Natural killer cell treated with Interleukin-12 subunit alpha and Interleukin-12 subunit beta and Interleukin-15 and Interleukin-18, amount 100 ng/mL, for 72 hours (primary cell): ENCODE measurements around the gene NOS1AP. TPM values are rescaled to one million over a fixed set of nuclear protein-coding genes. Genes with fewer than 3 reads are reported as not detected.
A peak's percentile ranks its signal among the peaks of the same experiment; 100 is the strongest.

ENCODE experiments used
- ATAC-seq, 2 donors: fragments of 150-1000 bp; cut with Tn5 transposase in 1 of 2; sonication (Bioruptor Pico), chemical (Tn5 transposase) in 1 of 2; 2 replicates each; pipeline ENCODE4 v1.10.0; 2021
- DNase-seq: peaks from one replicate; pipeline ENCODE4 v3.0.0; 2022; ENCODE audit warnings: low spot score
- H3K27ac Mint-ChIP-seq, 2 donors: 1 replicate in 1 of 2; 2 replicates in 1 of 2; pipeline ENCODE4 v1.8.0; 2022; ENCODE audit warnings: mixed read lengths in 2 of 2, mild to moderate bottlenecking in 1 of 2, moderate library complexity in 1 of 2
- H3K27me3 Mint-ChIP-seq, 2 donors: 1 replicate in 1 of 2; 2 replicates in 1 of 2; pipeline ENCODE4 v1.8.0; 2022; ENCODE audit warnings: mixed read lengths in 2 of 2
- H3K36me3 Mint-ChIP-seq: one replicate; pipeline ENCODE4 v1.8.0; 2022; ENCODE audit warnings: mixed read lengths
- H3K4me1 Mint-ChIP-seq, 2 donors: 1 replicate in 1 of 2; 2 replicates in 1 of 2; pipeline ENCODE4 v1.8.0; 2022; ENCODE audit warnings: low read depth in 2 of 2, mixed read lengths in 2 of 2, mild to moderate bottlenecking in 1 of 2
- H3K4me3 Mint-ChIP-seq: one replicate; pipeline ENCODE4 v1.8.0; 2022; ENCODE audit warnings: mixed read lengths
- H3K9me3 Mint-ChIP-seq: 2 replicates; pipeline ENCODE4 v1.8.0; 2022; ENCODE audit warnings: mixed read lengths
- total RNA-seq, 2 donors: library from RNA; stranded (reverse); gene quantifications; one replicate each; pipeline ENCODE4 v1.2.3, GENCODE V29; 2022

Gene NOS1AP
- total RNA-seq = under 1 TPM in 1 of 2 donors, not detected in 1; 0.12 TPM

DNA sequence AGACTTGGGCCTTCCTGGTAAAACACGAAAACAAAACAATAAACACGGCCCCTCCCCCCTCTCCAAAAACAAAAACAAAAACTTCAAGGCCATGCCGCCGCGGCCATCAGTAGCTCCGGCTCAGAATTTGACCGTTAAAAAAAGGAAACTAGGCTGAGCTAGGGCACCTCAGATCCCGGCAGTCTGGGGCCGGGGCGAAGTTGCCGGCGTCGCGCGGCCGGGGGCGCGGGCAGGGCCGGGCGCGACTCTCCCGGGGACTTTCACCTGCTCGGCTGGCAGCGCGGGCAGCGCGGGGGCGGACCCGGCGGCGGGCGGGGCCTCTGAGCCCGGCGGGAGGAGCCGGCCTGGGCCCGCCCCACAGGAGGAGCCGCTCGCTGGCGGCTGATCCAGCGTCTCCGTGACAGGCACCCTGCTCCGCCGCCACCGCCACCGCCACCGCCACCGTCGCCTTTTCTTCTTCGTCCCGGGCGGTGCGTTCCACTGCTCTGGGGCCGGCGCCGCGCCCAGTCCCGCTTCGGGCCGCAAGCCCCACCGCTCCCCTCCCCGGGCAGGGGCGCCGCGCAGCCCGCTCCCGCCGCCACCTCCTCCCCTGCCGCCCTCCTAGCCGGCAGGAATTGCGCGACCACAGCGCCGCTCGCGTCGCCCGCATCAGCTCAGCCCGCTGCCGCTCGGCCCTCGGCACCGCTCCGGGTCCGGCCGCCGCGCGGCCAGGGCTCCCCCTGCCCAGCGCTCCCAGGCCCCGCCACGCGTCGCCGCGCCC, at the start of gene NOS1AP:
NOS1AP (plus strand) TSS at position 358 of the 760 bp plus-strand sequence. CDS start 487 bp downstream, outside the sequence.
- ATAC-seq = peak; percentile 99
- Mint-ChIP-seq H3K27me3 (peaks cover 30 to 49% of the 10 kb centered on the region in 2 donors), H3K27ac (no peak within 1 kb of the TSS)

DNA sequence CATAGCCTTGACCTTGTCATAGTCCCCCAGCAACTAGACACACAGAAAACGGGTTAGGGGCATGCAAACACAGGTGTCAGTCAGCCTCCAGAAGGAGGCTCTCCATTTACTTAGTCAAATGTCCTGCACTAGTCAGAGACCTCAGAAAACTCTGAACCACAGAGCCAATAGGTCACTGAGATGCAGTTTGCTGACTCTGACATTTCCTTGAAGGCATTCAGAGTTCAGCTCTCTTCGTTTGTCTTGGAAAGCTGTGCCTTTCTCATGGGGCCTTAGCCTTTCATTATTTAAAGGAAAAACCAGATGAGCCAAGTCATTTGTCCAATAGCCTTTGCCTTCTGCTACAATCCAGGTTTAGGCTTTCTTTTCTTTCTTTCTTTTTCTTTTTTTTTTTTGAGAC, 49.3 kb upstream of the NOS1AP start:
- Mint-ChIP-seq H3K27ac (no peak overlapping the region), H3K9me3 (no peaks in the 10 kb centered on the region), H3K27me3 (peaks cover 28 to 65% of the 10 kb centered on the region in 2 donors), H3K4me3 (no peak overlapping the region), H3K36me3 (no peaks in the 10 kb centered on the region), H3K4me1 (peaks cover 15 to 17% of the 10 kb centered on the region in 2 donors)
- no peak for DNase-seq
- ATAC-seq = no peak

More for the DNA sequence above, at the start of gene NOS1AP:
- peak; percentile 80 for DNase-seq
- Mint-ChIP-seq H3K4me1 (peaks cover 0 to 4% of the 10 kb centered on the region in 2 donors), H3K36me3 (no peaks in the 10 kb centered on the region), H3K4me3 (peak within 1 kb of the TSS; percentile 62), H3K9me3 (no peaks in the 10 kb centered on the region)

DNA sequence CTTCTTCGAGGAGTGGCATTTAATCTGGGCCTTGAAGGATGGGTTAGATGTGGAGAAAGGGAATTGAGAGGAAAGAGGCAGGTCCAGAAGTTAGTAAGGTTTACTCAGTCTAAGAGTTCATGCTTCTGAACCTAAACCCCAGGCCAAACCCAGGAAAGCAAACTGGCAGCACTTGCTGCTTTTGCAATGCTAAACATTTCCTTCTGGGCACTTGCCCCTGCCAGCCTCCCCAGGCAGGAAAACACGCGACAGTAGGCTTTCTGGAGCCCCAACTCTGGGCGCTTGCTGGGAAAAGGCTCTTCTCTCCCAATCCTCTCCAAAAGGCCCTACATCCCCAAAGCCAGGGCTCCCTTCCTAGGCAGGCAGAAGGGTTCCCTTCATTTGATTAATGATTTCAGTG, 48.4 kb upstream of the NOS1AP start:
- ATAC-seq = no peak
- no peak for DNase-seq
- Mint-ChIP-seq H3K4me3 (no peak overlapping the region), H3K36me3 (no peaks in the 10 kb centered on the region), H3K27me3 (peaks cover 30 to 63% of the 10 kb centered on the region in 2 donors), H3K27ac (no peak overlapping the region), H3K4me1 (peaks cover 15 to 17% of the 10 kb centered on the region in 2 donors), H3K9me3 (no peaks in the 10 kb centered on the region)

DNA sequence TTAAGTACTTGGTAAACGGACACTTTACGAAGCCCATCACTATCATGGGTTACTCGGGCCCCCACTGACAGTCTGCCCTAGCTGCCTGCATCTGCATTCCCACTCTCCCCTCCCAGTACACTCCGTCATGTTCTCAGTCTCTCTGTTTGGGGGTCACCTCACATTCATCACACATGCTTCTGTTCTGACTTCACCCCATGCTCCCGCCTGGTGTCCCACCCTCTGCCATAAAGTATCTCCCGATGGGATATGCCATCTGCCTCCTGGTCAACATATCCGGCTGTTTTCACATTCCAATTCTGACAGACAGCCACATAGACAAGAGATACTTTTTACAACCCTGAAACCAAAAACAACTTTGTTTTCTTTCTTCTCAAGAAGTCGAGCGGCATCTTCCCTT, 46.9 kb upstream of the NOS1AP start:
- Mint-ChIP-seq H3K27ac (no peak overlapping the region), H3K9me3 (no peaks in the 10 kb centered on the region), H3K36me3 (no peaks in the 10 kb centered on the region), H3K4me3 (peak overlapping the region; percentile 84), H3K4me1 (peaks cover 15 to 17% of the 10 kb centered on the region in 2 donors), H3K27me3 (peaks cover 40 to 63% of the 10 kb centered on the region in 2 donors)
- DNase-seq (no peak), ATAC-seq (no peak)

DNA sequence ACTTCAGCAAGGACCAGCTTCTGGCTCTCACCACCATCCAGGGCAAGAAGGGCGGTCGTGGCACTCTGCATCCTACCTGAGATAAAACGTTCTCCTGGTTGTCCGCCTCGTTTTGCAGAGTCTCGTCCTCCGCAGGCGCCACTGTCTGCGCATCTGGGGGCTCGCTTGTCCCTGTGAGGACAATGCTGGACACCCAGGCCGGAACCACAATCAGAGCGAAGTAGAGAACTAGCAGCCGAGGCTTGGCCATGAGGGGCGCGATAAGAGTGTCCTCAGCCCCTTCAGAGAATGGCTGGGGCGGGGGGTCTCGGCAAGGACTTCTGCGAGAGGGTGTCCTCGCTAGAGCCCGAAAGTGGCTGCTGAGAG, 46.3 kb upstream of the NOS1AP start:
- Mint-ChIP-seq H3K27ac (no peak overlapping the region), H3K4me1 (peaks cover 15 to 17% of the 10 kb centered on the region in 2 donors), H3K9me3 (no peaks in the 10 kb centered on the region), H3K4me3 (peak overlapping the region; percentile 84), H3K36me3 (no peaks in the 10 kb centered on the region), H3K27me3 (peaks cover 45 to 65% of the 10 kb centered on the region in 2 donors)
- DNase-seq (no peak), ATAC-seq (no peak)

DNA sequence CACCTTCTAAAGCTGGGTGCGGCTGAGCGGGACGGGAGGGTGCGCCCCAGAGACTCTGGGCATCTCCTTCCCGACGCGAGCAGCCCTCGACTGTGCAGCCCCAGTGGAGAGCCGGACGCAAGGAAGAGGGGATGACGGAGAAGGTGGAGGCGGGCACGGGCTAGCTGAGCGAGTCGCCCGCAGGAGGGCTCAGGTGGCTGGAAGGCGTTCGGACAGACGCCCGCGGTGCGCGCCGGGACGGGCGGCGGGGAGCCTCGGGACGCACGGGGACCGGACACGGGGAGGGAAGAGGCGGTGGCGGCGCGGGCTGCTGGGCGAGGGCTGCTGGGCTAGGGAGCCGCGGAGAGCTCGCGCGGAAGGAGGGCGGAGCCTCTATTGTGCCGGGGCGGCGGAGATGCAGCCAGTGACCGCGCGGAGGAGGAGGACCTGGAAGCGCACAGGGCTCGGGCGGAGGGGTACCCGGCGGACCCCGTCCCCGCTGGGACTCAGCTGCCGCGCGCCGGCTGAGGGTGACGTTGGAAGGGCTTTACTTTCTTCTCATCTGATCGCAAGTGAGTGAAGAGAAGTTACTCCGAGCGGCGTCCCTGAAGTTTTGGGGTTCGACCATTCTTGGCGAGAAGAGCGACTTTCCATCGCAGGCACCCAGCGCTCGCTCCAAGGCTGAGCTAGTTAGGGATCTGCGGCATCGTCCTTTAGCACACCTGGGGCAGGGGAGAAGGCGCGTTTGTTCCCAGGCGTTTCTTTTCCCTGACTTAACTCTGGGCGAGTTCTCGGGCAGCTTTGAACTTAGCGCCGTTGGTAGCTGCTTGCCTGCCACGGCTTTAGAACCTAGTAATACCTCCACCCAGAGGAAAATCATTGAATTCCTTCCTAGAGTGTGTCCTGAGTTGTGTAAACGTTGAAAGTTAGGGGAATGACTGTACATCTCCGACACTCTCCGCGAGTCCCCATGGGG, 45.7 kb upstream of the NOS1AP start, which contains the start of gene OLFML2B:
OLFML2B (minus strand) TSS at position 323 of the 955 bp plus-strand sequence. CDS start 439 bp downstream, outside the sequence.
- ATAC-seq (peak; percentile 86 to 91), DNase-seq (peak; percentile 73)
- peak within 1 kb of the TSS; percentile 84 for H3K4me3 Mint-ChIP-seq
- H3K36me3 Mint-ChIP-seq = no peaks in the 10 kb centered on the region
- no peak within 1 kb of the TSS for H3K27ac Mint-ChIP-seq
- H3K27me3 Mint-ChIP-seq = peaks cover 47 to 70% of the 10 kb centered on the region in 2 donors
- peaks cover 15 to 17% of the 10 kb centered on the region in 2 donors for H3K4me1 Mint-ChIP-seq
- no peaks in the 10 kb centered on the region for H3K9me3 Mint-ChIP-seq

DNA sequence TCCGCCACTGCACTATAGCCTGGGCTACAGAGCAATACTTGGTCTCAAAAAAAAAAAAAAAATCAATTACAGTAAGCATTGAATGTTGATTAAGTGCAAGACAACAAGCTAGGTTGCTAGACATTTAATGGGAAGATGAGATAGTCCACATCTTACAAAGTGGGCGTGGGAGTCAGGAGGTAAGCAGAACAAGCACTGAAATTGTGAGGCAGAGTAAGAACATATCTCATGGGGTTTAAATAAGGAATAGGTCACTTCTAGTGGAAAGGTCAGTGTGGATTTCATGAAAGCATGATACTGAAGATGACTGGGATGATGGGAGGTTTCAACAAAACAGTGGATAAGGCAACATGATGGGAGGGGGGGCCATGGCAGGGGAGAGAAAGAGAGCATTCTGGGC, 44.0 kb upstream of the NOS1AP start:
- Mint-ChIP-seq H3K27me3 (peaks cover 50 to 77% of the 10 kb centered on the region in 2 donors), H3K4me1 (peaks cover 15 to 17% of the 10 kb centered on the region in 2 donors), H3K4me3 (no peak overlapping the region), H3K9me3 (no peaks in the 10 kb centered on the region), H3K36me3 (no peaks in the 10 kb centered on the region), H3K27ac (no peak overlapping the region)
- ATAC-seq (no peak), DNase-seq (no peak)

DNA sequence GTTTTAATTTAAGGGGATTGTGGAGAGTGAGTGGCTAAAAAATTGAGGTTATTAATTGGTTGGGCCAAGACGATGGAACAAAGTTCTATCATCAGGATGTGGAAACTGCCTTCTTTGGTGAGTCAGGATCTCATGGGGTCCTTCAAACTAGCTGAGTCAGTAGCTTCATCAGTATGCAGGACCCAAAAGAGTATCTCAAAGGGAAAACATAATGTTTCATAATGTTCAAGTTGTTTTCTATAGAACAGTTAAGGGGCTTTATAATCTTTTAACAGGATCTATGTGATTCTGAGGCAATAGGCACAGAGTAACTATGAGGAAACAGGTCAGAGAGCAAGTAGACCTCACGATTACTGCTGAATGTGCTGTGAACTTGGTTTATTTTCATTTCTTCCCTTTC, 42.6 kb upstream of the NOS1AP start:
- H3K4me3 Mint-ChIP-seq = no peak overlapping the region
- DNase-seq (no peak), ATAC-seq (no peak)
- no peak overlapping the region for H3K27ac Mint-ChIP-seq
- peaks cover 54 to 78% of the 10 kb centered on the region in 2 donors for H3K27me3 Mint-ChIP-seq
- no peaks in the 10 kb centered on the region for H3K9me3 Mint-ChIP-seq
- no peaks in the 10 kb centered on the region for H3K36me3 Mint-ChIP-seq
- H3K4me1 Mint-ChIP-seq = peaks cover 15 to 17% of the 10 kb centered on the region in 2 donors

DNA sequence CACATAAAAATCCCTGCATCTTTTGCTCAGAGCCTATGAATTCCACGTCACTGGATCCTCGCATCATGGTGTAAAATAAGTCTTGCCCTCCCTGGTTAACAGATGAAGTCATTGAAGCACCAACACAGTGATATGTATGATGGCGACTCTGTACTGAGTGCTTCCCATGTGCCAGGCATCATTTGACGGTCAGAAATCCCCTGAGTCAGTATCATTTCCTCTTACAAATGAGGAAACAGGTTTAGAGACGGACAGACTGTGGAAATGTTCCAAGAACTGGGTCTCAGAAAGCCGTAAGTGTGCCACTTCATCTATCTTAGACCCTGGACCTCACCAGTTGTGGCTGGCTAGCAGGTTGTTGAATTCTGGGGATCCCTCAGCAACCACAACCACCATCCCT, 40.8 kb upstream of the NOS1AP start:
- no peak overlapping the region for H3K27ac Mint-ChIP-seq
- no peaks in the 10 kb centered on the region for H3K36me3 Mint-ChIP-seq
- peaks cover 43 to 67% of the 10 kb centered on the region in 2 donors for H3K27me3 Mint-ChIP-seq
- H3K4me3 Mint-ChIP-seq = no peak overlapping the region
- ATAC-seq (no peak), DNase-seq (no peak)
- no peaks in the 10 kb centered on the region for H3K9me3 Mint-ChIP-seq
- H3K4me1 Mint-ChIP-seq = peaks cover 7 to 8% of the 10 kb centered on the region in 2 donors

DNA sequence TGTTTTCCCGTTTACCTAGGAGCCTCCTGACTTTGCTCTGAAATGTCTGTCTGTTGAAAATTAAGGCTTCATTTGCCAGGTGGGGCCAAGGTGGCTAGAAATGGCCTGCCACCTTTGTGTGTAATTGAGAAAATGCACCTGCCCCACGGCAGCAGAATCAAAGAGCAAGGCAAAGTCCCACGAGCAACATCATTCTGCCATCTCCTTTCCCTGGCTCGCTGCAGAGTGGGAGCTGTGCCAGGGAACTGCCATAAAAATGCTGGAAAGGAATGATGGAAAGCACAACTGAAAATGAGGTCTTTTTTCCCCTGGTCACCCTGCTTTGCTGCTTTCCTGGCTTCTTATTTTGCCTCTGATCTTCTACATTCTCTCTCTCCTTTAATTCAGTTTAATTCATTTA, 40.3 kb upstream of the NOS1AP start:
- no peak for ATAC-seq
- no peak overlapping the region for H3K27ac Mint-ChIP-seq
- H3K27me3 Mint-ChIP-seq = peaks cover 46 to 68% of the 10 kb centered on the region in 2 donors
- H3K4me3 Mint-ChIP-seq = no peak overlapping the region
- H3K4me1 Mint-ChIP-seq = peaks cover 4 to 5% of the 10 kb centered on the region in 2 donors
- H3K36me3 Mint-ChIP-seq = no peaks in the 10 kb centered on the region
- no peak for DNase-seq
- no peaks in the 10 kb centered on the region for H3K9me3 Mint-ChIP-seq

DNA sequence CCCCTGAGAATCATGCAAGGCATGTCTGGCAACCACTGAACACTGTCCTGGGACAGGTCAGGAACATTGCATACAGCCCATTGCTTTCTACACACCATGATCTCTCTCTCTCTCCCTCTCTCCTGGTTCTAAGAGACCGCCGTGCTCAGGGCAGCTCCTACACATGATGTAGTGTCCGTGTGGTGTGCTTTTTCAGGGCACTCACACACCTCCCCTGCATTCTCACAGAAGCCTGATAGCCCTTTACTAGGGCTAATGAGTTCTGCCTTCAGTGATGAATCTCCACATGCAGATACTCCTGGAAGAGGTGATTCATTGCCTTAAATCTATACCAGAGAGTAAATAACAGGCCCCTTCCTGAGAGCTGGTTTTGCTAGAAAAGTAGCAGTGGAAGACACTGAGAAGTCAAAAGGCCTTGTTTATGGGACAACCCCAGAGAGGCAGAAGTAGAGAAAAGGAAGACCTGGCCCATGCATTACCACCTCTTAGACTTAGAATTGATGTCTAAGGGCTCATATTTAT, 38.7 kb upstream of the NOS1AP start:
- Mint-ChIP-seq H3K4me1 (no peaks in the 10 kb centered on the region), H3K36me3 (no peaks in the 10 kb centered on the region), H3K27me3 (peaks cover 37 to 61% of the 10 kb centered on the region in 2 donors), H3K27ac (no peak overlapping the region), H3K9me3 (no peaks in the 10 kb centered on the region), H3K4me3 (no peak overlapping the region)
- ATAC-seq = peak in 1 of 2 donors; percentile 29
- no peak for DNase-seq

DNA sequence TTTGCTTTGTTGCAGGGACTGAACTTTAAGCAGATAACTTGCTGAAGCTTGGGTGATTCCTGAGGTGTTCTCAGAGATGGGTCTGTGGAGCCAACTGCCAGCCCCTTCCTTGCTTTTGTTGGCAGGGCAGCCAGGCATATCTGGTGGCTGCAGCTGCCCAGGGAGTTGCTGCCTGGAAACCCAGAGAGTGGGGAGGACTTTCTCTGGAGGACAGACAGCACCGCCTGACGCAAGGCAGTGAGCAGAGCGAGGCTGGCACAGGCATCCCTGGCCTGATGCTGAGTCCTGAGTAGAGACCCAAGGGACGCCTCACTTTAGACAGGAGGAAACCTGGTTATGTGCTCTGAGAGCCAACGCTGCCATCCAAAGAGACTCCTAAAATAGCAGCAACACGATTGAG, 36.1 kb upstream of the NOS1AP start:
- Mint-ChIP-seq H3K4me1 (no peaks in the 10 kb centered on the region), H3K27me3 (peaks cover 30 to 54% of the 10 kb centered on the region in 2 donors), H3K9me3 (no peaks in the 10 kb centered on the region), H3K36me3 (no peaks in the 10 kb centered on the region), H3K27ac (no peak overlapping the region), H3K4me3 (no peak overlapping the region)
- DNase-seq (no peak), ATAC-seq (no peak)

DNA sequence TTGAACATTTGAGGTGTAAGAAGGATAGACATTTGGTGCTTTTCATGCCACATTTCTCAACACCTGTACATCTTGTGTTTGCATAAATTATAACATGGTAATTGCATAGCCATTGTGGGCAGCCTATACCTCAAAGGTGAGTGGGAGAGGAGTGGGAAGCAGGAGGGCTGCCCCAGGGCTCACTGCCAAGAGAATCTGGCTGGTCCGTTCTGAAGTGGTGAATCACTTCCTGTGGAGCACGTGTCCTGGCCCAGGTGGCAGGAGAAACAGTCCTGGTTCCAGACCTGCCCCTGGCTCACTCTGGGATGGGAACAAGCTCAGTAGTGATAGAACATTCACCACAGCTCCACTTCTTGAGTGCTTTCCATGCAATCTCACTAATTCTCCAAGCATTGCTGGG, 34.2 kb upstream of the NOS1AP start:
- no peaks in the 10 kb centered on the region for H3K9me3 Mint-ChIP-seq
- no peak overlapping the region for H3K4me3 Mint-ChIP-seq
- ATAC-seq (no peak), DNase-seq (no peak)
- H3K27me3 Mint-ChIP-seq = peaks cover 26 to 53% of the 10 kb centered on the region in 2 donors
- no peak overlapping the region for H3K27ac Mint-ChIP-seq
- H3K4me1 Mint-ChIP-seq = no peaks in the 10 kb centered on the region
- H3K36me3 Mint-ChIP-seq = no peaks in the 10 kb centered on the region
